Thoracic aorta (tissue), 2 donors: ENCODE measurements around the gene TRRAP. TPM values are rescaled to one million over a fixed set of nuclear protein-coding genes. Genes with fewer than 3 reads are reported as not detected.

ENCODE experiments used
- ATAC-seq: fragments of 150-250 bp; one replicate; pipeline ENCODE4 v1.8.0; 2017; ENCODE audit warnings: low read depth; ENCODE audit not compliant: insufficient number of reproducible peaks, low FRiP score
- DNase-seq: peaks from one replicate; pipeline ENCODE4 v3.0.0-alpha.2; 2020; ENCODE audit warnings: low spot score
- H3K27ac ChIP-seq, 2 donors: fragments of 200-600 bp; sonication (generic); 1 replicate in 1 of 2; 2 replicates in 1 of 2; pipeline ENCODE4 v1.5.1; 2016; ENCODE audit warnings: mild to moderate bottlenecking in 2 of 2, moderate library complexity in 2 of 2
- H3K27me3 ChIP-seq: fragments of 200-600 bp; sonication (generic); replicated peaks from 2 replicates; pipeline ENCODE4 v1.6.0; 2016; ENCODE audit warnings: mild to moderate bottlenecking; ENCODE audit not compliant: insufficient read depth
- H3K36me3 ChIP-seq: fragments of 200-600 bp; sonication (generic); one replicate; pipeline ENCODE4 v1.5.1; 2016
- H3K4me1 ChIP-seq, 2 donors: fragments of 200-600 bp; sonication (generic); 1 replicate in 1 of 2; 2 replicates in 1 of 2; pipeline versions ENCODE4 v1.5.1 to v1.6.0; 2016; ENCODE audit warnings: low read depth in 2 of 2, mild to moderate bottlenecking in 1 of 2; ENCODE audit not compliant: control insufficient read depth in 1 of 2
- H3K4me3 ChIP-seq: fragments of 200-600 bp; sonication (generic); 2 replicates; pipeline ENCODE4 v1.5.1; 2016; ENCODE audit warnings: mild to moderate bottlenecking
- H3K9me3 ChIP-seq: fragments of 200-600 bp; sonication (generic); 2 replicates; pipeline ENCODE4 v1.5.1; 2016
- total RNA-seq, 2 donors: library from RNA; depleted of rRNA; stranded (reverse); fragments of >200 nt; gene quantifications; one replicate each; pipeline versions ENCODE4 v1.1.0 to v1.2.3, GENCODE V29; 2016
- TF ChIP-seq, protein P1 (sequence below): fragments of 200-600 bp; sonication (generic); IDR thresholded peaks from one replicate; pipeline ENCODE4 v1.5.1; 2019; ENCODE audit warnings: antibody characterized with exemption

The TRRAP gene
- total RNA-seq, 2 donors from 2014 or later, result 44.8 to 49.5 TPM

DNA sequence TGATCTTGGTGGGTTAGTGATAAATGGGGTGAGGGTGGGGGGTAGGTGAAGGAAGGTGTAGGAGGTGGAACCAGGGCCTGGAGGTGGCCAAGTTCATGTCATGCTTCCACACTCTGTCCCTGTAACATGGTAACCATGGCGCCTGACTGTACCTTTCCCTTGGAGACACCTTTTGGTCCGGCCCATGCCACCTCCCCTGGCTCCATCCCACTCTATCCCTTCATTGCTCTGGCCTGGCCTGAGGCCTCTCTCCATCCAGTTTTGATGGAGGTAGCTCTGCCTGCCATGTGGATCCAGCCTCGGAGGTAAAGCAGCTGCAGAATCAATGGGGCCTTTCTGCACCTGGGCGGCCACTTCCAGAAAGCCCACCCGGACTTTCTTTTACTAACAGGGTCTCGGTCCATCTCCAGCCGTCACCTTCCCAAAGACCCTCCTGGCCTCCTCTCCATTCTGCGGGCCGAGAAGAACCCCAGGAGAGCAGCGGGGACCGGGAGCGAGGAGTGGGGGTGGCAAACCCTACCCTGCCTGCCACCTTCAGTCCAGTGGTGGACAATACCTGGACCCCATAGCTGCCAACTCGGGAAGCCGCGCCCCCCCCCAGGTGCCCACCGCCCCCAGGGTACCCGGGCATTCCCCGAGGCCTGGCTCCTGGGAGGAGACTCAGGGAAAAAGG, 504 bp upstream of the TRRAP start:
- ATAC-seq (peak; percentile 3), DNase-seq (no peak)
- H3K4me3 ChIP-seq, result peak overlapping the region; percentile 99
- H3K27me3 ChIP-seq, result no peaks in the 10 kb centered on the region
- H3K4me1 ChIP-seq, result peaks cover 9 to 20% of the 10 kb centered on the region in 2 donors
- peak overlapping the region; percentile 86 to 92 for H3K27ac ChIP-seq
- TF ChIP-seq, protein P1, sequence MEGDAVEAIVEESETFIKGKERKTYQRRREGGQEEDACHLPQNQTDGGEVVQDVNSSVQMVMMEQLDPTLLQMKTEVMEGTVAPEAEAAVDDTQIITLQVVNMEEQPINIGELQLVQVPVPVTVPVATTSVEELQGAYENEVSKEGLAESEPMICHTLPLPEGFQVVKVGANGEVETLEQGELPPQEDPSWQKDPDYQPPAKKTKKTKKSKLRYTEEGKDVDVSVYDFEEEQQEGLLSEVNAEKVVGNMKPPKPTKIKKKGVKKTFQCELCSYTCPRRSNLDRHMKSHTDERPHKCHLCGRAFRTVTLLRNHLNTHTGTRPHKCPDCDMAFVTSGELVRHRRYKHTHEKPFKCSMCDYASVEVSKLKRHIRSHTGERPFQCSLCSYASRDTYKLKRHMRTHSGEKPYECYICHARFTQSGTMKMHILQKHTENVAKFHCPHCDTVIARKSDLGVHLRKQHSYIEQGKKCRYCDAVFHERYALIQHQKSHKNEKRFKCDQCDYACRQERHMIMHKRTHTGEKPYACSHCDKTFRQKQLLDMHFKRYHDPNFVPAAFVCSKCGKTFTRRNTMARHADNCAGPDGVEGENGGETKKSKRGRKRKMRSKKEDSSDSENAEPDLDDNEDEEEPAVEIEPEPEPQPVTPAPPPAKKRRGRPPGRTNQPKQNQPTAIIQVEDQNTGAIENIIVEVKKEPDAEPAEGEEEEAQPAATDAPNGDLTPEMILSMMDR, result no peak
- H3K9me3 ChIP-seq, result no peaks in the 10 kb centered on the region
- peaks cover 14% of the 10 kb centered on the region for H3K36me3 ChIP-seq

DNA sequence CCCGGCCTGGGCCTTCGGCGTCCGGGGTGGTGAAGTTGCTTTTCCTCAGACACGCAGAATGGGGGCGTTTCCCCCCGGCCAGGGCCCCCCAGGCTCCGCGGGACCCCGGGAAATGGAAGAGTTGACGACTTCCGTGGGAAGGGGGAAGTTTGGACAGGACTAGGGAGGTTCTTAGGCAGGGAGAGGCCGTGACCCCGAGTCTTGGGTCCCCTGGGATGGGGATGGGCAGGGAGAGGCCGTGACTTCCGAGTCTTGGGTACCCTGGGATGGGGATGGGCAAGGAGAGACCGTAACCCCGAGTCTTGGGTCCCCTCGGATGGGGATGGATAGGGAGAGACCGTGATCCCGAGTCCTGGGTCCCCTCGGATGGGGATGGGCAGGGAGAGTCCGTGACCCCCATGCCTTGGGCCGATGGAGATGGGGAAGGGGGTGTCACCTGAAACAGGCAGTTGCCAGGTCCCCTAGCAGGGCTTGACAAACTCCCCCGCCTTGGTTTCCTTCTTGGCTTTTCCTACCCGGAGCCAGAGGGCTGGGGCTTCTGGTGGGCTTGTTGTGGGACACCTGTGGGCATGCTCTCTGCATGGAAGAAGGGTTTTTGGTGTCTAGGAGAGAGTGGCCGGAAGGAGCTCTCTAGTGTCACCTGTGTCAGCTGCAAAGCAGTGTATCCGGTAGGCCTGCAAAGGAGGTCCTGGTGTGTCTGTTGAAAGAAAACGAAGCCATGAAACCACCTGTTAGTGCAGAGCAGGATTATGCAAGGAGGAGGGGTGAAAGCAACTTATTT, 1.1 kb downstream of the TRRAP start:
- Histone ChIP-seq H3K4me3 (peak overlapping the region; percentile 99), H3K27ac (peak overlapping the region; percentile 86 to 92), H3K27me3 (no peaks in the 10 kb centered on the region), H3K36me3 (peaks cover 24% of the 10 kb centered on the region), H3K9me3 (no peaks in the 10 kb centered on the region), H3K4me1 (peaks cover 9 to 20% of the 10 kb centered on the region in 2 donors)
- ATAC-seq (no peak), DNase-seq (no peak)
- TF ChIP-seq, protein P1, result peak; percentile 4

DNA sequence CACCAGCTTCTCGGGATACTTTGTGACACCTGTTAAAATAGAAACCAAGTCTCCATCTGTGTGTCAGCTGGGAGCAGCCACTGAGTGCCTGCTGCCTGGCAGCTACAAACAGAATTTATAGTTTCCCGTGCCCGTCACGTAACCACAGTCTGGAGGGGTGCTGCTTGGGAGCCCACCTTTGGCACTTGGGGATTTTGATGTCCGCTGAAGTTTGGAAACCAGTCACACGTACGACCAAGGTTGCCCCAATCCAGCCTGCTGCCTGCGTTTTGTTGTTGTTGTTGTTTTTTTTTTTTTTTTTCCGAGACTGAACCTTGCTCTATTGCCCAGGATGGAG, 1.6 kb downstream of the TRRAP start:
- no peaks in the 10 kb centered on the region for H3K27me3 ChIP-seq
- TF ChIP-seq, protein P1, result no peak
- H3K9me3 ChIP-seq, result no peaks in the 10 kb centered on the region
- DNase-seq (no peak), ATAC-seq (no peak)
- peaks cover 9 to 20% of the 10 kb centered on the region in 2 donors for H3K4me1 ChIP-seq
- H3K36me3 ChIP-seq, result peaks cover 24% of the 10 kb centered on the region
- peak overlapping the region in 1 of 2 donors; percentile 92 for H3K27ac ChIP-seq
- peak overlapping the region; percentile 99 for H3K4me3 ChIP-seq

DNA sequence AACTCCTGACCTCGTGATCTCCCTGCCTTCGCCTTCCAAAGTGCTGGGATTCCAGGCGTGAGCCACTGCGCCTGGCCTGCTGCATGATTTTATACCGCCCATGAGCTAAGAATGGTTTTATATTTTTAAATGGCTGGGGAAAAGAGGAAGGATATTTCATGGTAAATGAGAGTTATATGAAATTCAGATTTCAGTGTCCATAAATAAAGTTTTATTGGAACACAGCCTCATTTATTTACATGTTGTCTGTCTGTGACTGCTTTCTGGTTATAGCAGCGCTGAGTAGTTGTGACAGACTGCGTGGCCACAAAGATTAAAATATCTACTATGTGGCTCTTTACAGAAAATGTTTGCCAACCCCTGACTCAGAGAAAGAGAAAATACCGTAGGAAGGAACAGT, 2.2 kb downstream of the TRRAP start:
- no peaks in the 10 kb centered on the region for H3K9me3 ChIP-seq
- no peaks in the 10 kb centered on the region for H3K27me3 ChIP-seq
- DNase-seq, result no peak
- no peak overlapping the region for H3K27ac ChIP-seq
- ATAC-seq, result no peak
- no peak overlapping the region for H3K4me3 ChIP-seq
- TF ChIP-seq, protein P1, result no peak
- H3K36me3 ChIP-seq, result peaks cover 24% of the 10 kb centered on the region
- peaks cover 9 to 20% of the 10 kb centered on the region in 2 donors for H3K4me1 ChIP-seq

DNA sequence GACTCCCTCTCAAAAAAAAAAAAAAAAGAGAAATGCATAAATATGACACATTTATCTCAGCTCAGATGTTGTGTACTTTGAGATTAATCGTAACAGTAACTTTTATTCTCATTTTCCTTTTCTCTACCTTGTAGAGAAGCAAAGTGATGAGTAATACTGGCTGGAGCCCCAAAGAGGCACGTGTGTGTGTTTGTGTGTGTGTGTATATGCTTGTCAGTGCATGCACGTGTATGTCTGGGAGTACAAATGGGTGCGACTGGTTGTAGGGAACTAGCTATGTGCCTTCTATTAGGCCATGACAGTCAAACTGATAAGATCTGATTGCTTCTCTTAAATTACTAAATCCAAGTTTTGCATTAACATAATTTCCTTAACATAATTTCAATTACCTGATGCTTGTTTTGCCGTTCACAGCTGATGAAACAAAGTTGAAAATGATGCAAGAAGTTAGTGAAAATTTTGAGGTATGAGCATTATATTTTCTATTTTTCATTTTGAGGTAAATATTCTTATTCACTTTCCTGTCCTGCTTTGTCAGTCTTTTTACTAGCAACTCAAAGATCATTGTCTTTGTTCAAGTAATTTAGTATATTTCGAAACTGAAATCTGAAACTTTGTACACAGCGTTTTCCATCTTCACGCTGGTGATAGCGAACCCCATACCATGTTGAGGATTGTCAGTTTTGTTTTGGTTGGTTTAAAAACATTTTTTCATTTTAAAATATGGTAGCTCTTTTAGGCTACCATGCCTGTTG, 3.4 kb downstream of the TRRAP start:
- no peaks in the 10 kb centered on the region for H3K9me3 ChIP-seq
- H3K27me3 ChIP-seq, result no peaks in the 10 kb centered on the region
- H3K36me3 ChIP-seq, result peaks cover 24% of the 10 kb centered on the region
- TF ChIP-seq, protein P1, result no peak
- no peak overlapping the region for H3K27ac ChIP-seq
- H3K4me1 ChIP-seq, result peaks cover 9 to 20% of the 10 kb centered on the region in 2 donors
- no peak overlapping the region for H3K4me3 ChIP-seq
- no peak for DNase-seq
- ATAC-seq, result no peak
